Parathyroid adenoma (tissue), 2 donors: ENCODE data around the gene SLC44A2.
"Not testable (repeated sequence)": the region's sequence is repeated elsewhere in the genome, so short reads cannot be mapped to it uniquely, and the experiment has no call there.

Experiments used
- H2AFZ ChIP-seq: fragments of 300-600 bp; sonication (generic); one replicate; pipeline ENCODE4 v1.7.0; 2017; ENCODE audit warnings: antibody characterized with exemption, mild to moderate bottlenecking
- H3K27ac ChIP-seq: fragments of 300-600 bp; sonication (generic); one replicate; pipeline ENCODE4 v1.7.0; 2017
- H3K27me3 ChIP-seq: fragments of 300-600 bp; sonication (generic); one replicate; pipeline ENCODE4 v1.7.0; 2017; ENCODE audit warnings: low read length; ENCODE audit not compliant: control insufficient read depth, insufficient read depth
- H3K36me3 ChIP-seq: fragments of 300-600 bp; sonication (generic); one replicate; pipeline ENCODE4 v1.7.0; 2017; ENCODE audit warnings: low read length; ENCODE audit not compliant: control insufficient read depth, insufficient read depth
- H3K4me1 ChIP-seq: fragments of 300-600 bp; sonication (generic); one replicate; pipeline ENCODE4 v1.7.0; 2017; ENCODE audit warnings: control low read depth
- H3K4me2 ChIP-seq: fragments of 300-600 bp; sonication (generic); one replicate; pipeline ENCODE4 v1.7.0; 2017; ENCODE audit warnings: low read length
- H3K4me3 ChIP-seq: fragments of 300-600 bp; sonication (generic); one replicate; pipeline ENCODE4 v1.7.0; 2017; ENCODE audit warnings: low read depth, low read length
- H3K79me2 ChIP-seq: fragments of 300-600 bp; sonication (generic); one replicate; pipeline ENCODE4 v1.7.0; 2017; ENCODE audit warnings: control low read depth
- H3K9ac ChIP-seq: fragments of 300-600 bp; sonication (generic); one replicate; pipeline ENCODE4 v1.7.0; 2017; ENCODE audit warnings: mild to moderate bottlenecking
- H3K9me3 ChIP-seq: fragments of 300-600 bp; sonication (generic); one replicate; pipeline ENCODE4 v1.7.0; 2017; ENCODE audit warnings: low read length; ENCODE audit not compliant: control insufficient read depth
- TF ChIP-seq, protein P1 (sequence below): fragments of 300-600 bp; sonication (generic); IDR thresholded peaks from one replicate; pipeline ENCODE4 v1.7.0; 2017; ENCODE audit warnings: antibody characterized with exemption, mild to moderate bottlenecking
- donor health status: primary hyperparathyroidism.

Gene SLC44A2

GRCh38 chr19:10670876-10671804 lies 45.8 kb downstream of the SLC44A2 start:
- Histone ChIP-seq H3K9me3 (no peaks in the 10 kb centered on the region), H3K4me1 (no peaks in the 10 kb centered on the region), H2AFZ (no peak overlapping the region), H3K4me2 (no peak overlapping the region), H3K4me3 (no peak overlapping the region), H3K27ac (no peak overlapping the region), H3K9ac (no peak overlapping the region), H3K27me3 (no peaks in the 10 kb centered on the region), H3K36me3 (no peaks in the 10 kb centered on the region), H3K79me2 (peaks cover 62% of the 10 kb centered on the region)
- TF ChIP-seq, protein P1, sequence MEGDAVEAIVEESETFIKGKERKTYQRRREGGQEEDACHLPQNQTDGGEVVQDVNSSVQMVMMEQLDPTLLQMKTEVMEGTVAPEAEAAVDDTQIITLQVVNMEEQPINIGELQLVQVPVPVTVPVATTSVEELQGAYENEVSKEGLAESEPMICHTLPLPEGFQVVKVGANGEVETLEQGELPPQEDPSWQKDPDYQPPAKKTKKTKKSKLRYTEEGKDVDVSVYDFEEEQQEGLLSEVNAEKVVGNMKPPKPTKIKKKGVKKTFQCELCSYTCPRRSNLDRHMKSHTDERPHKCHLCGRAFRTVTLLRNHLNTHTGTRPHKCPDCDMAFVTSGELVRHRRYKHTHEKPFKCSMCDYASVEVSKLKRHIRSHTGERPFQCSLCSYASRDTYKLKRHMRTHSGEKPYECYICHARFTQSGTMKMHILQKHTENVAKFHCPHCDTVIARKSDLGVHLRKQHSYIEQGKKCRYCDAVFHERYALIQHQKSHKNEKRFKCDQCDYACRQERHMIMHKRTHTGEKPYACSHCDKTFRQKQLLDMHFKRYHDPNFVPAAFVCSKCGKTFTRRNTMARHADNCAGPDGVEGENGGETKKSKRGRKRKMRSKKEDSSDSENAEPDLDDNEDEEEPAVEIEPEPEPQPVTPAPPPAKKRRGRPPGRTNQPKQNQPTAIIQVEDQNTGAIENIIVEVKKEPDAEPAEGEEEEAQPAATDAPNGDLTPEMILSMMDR, result no peak

DNA sequence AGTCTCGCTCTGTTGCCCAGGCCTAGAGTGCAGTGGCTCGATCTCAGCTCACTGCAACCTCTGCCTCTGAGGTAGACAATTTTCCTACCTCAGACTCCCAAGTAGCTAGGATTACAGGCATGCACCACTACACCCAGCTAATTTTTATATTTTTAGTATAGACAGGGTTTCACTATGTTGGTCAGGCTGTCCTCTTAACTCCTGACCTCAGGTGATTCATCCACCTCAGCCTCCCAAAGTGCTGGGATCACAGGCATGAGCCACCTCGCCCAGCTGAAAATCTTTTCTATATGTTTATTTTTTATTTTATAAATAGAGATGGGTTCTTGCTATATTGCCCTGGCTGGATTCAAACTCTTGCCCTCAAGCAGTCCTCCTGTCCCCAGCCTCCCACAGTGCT lies 46.6 kb downstream of the SLC44A2 start:
- not testable (repeated sequence) for H3K4me3 ChIP-seq, H3K4me1 ChIP-seq, H3K27me3 ChIP-seq, H2AFZ ChIP-seq, H3K4me2 ChIP-seq, H3K36me3 ChIP-seq, H3K9me3 ChIP-seq, H3K27ac ChIP-seq, H3K9ac ChIP-seq
- H3K79me2 ChIP-seq, result peaks cover 60% of the 10 kb centered on the region

DNA sequence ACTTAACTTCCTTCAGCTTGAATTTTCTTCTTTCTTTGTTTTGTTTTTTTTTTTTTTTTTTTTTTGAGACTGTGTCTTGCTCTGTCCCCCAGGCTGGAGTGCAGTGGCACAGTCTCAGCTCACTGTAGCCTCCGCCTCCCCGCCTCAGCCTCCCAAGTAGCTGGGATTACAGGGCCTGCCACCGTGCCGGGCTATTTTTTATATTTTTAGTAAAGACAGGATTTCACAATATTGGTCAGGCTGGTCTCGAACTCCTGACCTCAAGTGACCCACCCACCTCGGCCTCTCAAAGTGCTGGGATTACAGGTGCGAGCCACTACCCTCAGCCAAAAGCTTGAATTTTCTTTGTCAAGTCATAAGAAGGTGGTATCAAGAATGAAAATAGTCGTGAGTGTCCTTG lies 49.9 kb downstream of the SLC44A2 start:
- not testable (repeated sequence) for H3K36me3 ChIP-seq, H2AFZ ChIP-seq, H3K27ac ChIP-seq, H3K4me3 ChIP-seq, H3K27me3 ChIP-seq, H3K9me3 ChIP-seq, H3K4me2 ChIP-seq, H3K9ac ChIP-seq
- peaks cover 45% of the 10 kb centered on the region for H3K79me2 ChIP-seq
- peaks cover 15% of the 10 kb centered on the region for H3K4me1 ChIP-seq

DNA sequence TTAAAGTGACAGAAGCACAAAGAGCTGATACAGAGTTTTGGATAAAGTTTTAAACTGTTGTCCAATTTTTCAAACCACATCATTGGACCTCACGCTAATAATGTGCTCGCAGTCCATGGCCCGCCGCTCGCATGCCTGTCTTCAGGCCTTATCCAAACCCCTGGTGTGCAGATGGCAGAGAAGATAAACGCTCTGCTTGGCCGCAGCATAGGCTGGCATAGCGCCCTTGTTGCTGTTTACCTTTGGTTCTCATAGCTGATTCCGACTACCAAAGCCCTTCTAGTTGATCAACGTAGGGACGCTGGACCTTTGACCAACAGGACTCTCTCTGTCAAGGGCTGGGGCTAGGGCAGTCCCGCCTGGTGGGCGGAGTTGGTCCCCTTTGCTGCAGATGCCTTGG lies 52.4 kb downstream of the SLC44A2 start:
- Histone ChIP-seq H3K4me2 (peak overlapping the region; percentile 34), H3K4me1 (peaks cover 15% of the 10 kb centered on the region), H3K27me3 (no peaks in the 10 kb centered on the region), H3K79me2 (peaks cover 58% of the 10 kb centered on the region), H3K9me3 (no peaks in the 10 kb centered on the region), H3K9ac (no peak overlapping the region), H3K27ac (peak overlapping the region; percentile 78), H2AFZ (no peak overlapping the region), H3K36me3 (no peaks in the 10 kb centered on the region), H3K4me3 (no peak overlapping the region)
- TF ChIP-seq, protein P1, result no peak

- Histone ChIP-seq H3K79me2 (peaks cover 62% of the 10 kb centered on the region), H3K27ac (no peak overlapping the region), H3K9ac (no peak overlapping the region), H3K4me1 (peaks cover 15% of the 10 kb centered on the region), H3K27me3 (no peaks in the 10 kb centered on the region), H3K9me3 (no peaks in the 10 kb centered on the region), H2AFZ (no peak overlapping the region), H3K4me2 (no peak overlapping the region), H3K36me3 (no peaks in the 10 kb centered on the region), H3K4me3 (no peak overlapping the region)
- TF ChIP-seq, protein P1, result no peak
Observed at GRCh38 chr19:10678813-10679212, 53.5 kb downstream of the SLC44A2 start.
